HG03571 (cell line): Measurements from ENCODE around the gene NME2.
A peak's percentile ranks its signal among the peaks of the same experiment; 100 is the strongest.
"Not testable (repeated sequence)": the region's sequence is repeated elsewhere in the genome, so short reads cannot be mapped to it uniquely, and the experiment has no call there.

Source experiments
- ATAC-seq: cut with Tn5 transposase; IDR thresholded peaks from one replicate; pipeline ENCODE4 v1.9.1; 2021; ENCODE audit not compliant: unreplicated experiment

The NME2 gene

GRCh38 chr17:51152766-51153209, 13.4 kb upstream of the NME2 start:
- ATAC-seq = peak; percentile 2

- peak; percentile 84 for ATAC-seq
Measured at GRCh38 chr17:51153210-51154072, 12.8 kb upstream of the NME2 start, which contains the start of gene NME1. Gene NME1, plus strand, starts transcription at chr17:51153559. Its CDS starts 2,096 bp downstream, at chr17:51155655.

- ATAC-seq = no peak
Measured at GRCh38 chr17:51154176-51154575, 12.0 kb upstream of the NME2 start.

- no peak for ATAC-seq
Measured at GRCh38 chr17:51155416-51155815, 10.8 kb upstream of the NME2 start.

GRCh38 chr17:51159604-51160003, 6.6 kb upstream of the NME2 start:
- ATAC-seq = no peak

- ATAC-seq = no peak
Measured at GRCh38 chr17:51161541-51161940, 4.7 kb upstream of the NME2 start.

- no peak for ATAC-seq
Measured at GRCh38 chr17:51164911-51165679, 1.1 kb upstream of the NME2 start.

- peak; percentile 26 for ATAC-seq
Measured at GRCh38 chr17:51165680-51166197, 472 bp upstream of the NME2 start.

- ATAC-seq = peak; percentile 43
Measured at GRCh38 chr17:51166987-51167931, 1.0 kb downstream of the NME2 start.

GRCh38 chr17:51169340-51169739, 3.1 kb downstream of the NME2 start:
- ATAC-seq = no peak

- no peak for ATAC-seq
Measured at GRCh38 chr17:51170736-51171135, 4.5 kb downstream of the NME2 start.

- not testable (repeated sequence) for ATAC-seq
Measured at GRCh38 chr17:51172030-51172429, 5.8 kb downstream of the NME2 start.

GRCh38 chr17:51180486-51180885, 14.3 kb downstream of the NME2 start:
- ATAC-seq = no peak

- ATAC-seq = no peak
Measured at GRCh38 chr17:51184124-51184523, 17.9 kb downstream of the NME2 start.

GRCh38 chr17:51185763-51186332, 19.6 kb downstream of the NME2 start:
- ATAC-seq = no peak

GRCh38 chr17:51188271-51188833, 22.1 kb downstream of the NME2 start:
- ATAC-seq = no peak

- no peak for ATAC-seq
Measured at GRCh38 chr17:51189162-51189561, 23.0 kb downstream of the NME2 start.

GRCh38 chr17:51189628-51190027, 23.4 kb downstream of the NME2 start:
- ATAC-seq = no peak

GRCh38 chr17:51191895-51192294, 25.7 kb downstream of the NME2 start:
- ATAC-seq = no peak

- no peak for ATAC-seq
Measured at GRCh38 chr17:51197754-51198153, 31.5 kb downstream of the NME2 start.
